WTC11 (cell line): ENCODE data around the gene VAC14.

Experiments
- FOXK1 ChIP-seq: sonication (generic); formaldehyde crosslinking; IDR thresholded peaks from 2 replicates; pipeline ENCODE4 v1.8.0; 2022; ENCODE audit warnings: mild to moderate bottlenecking, moderate library complexity, missing genetic modification reagents
- NFE2L1 ChIP-seq: sonication (generic); formaldehyde crosslinking; IDR thresholded peaks from 2 replicates; pipeline ENCODE4 v1.8.1; 2023; ENCODE audit warnings: missing genetic modification reagents
- OVOL2 ChIP-seq: fragments of 250-450 bp; sonication (Bioruptor Pico); IDR thresholded peaks from 2 replicates; pipeline ENCODE4 v1.9.0; 2021; ENCODE audit warnings: mild to moderate bottlenecking, borderline replicate concordance
- RORB ChIP-seq: fragments of 250-450 bp; sonication (Bioruptor Pico); IDR thresholded peaks from 2 replicates; pipeline ENCODE4 v1.9.0; 2021; ENCODE audit warnings: mild to moderate bottlenecking
- TEAD4 ChIP-seq: sonication (generic); formaldehyde crosslinking; IDR thresholded peaks from 2 replicates; pipeline ENCODE4 v1.8.0; 2022; ENCODE audit warnings: mild to moderate bottlenecking, missing genetic modification reagents
- ZNF263 ChIP-seq: sonication (generic); formaldehyde crosslinking; IDR thresholded peaks from 2 replicates; pipeline ENCODE4 v1.8.1; 2022; ENCODE audit warnings: low read depth, mild to moderate bottlenecking, moderate library complexity, missing genetic modification reagents
- TF ChIP-seq, protein P1 (sequence below): fragments of 200-600 bp; IDR thresholded peaks from 2 replicates; pipeline ENCODE4 v1.8.0; 2022; ENCODE audit warnings: antibody characterized with exemption
- TF ChIP-seq, protein P2 (sequence below): sonication (generic); formaldehyde crosslinking; conservative IDR thresholded peaks from 2 replicates; pipeline ENCODE4 v1.8.1; 2023; ENCODE audit warnings: mild to moderate bottlenecking, low read depth, missing genetic modification reagents, moderate library complexity

DNA sequence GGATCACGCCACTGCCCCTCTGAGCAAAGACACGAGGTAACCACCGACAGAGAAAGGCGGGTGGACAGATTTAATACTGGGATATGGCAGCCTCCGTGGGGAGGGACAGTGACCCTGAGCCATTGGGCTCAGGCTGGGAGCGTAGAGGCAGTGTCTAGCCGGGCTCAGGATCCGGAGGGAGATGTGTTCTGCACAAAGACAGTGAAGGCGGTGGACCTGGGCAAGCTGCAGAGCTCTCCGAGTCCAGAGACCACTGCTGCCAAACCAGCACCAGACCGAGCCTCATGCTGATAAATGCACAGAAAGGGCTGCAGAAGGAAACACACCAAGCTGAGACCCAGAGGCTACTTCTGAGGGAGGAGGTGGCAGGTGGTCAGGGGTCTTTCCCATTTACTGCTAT, 88.6 kb downstream of the VAC14 start:
- TF ChIP-seq, protein P1, sequence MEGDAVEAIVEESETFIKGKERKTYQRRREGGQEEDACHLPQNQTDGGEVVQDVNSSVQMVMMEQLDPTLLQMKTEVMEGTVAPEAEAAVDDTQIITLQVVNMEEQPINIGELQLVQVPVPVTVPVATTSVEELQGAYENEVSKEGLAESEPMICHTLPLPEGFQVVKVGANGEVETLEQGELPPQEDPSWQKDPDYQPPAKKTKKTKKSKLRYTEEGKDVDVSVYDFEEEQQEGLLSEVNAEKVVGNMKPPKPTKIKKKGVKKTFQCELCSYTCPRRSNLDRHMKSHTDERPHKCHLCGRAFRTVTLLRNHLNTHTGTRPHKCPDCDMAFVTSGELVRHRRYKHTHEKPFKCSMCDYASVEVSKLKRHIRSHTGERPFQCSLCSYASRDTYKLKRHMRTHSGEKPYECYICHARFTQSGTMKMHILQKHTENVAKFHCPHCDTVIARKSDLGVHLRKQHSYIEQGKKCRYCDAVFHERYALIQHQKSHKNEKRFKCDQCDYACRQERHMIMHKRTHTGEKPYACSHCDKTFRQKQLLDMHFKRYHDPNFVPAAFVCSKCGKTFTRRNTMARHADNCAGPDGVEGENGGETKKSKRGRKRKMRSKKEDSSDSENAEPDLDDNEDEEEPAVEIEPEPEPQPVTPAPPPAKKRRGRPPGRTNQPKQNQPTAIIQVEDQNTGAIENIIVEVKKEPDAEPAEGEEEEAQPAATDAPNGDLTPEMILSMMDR = no peak
- no peak for TF ChIP-seq RORB (CRISPR knock-in tag)
- no peak for TF ChIP-seq ZNF263 (CRISPR knock-in tag)
- TF ChIP-seq NFE2L1 = no peak
- TF ChIP-seq, protein P2, sequence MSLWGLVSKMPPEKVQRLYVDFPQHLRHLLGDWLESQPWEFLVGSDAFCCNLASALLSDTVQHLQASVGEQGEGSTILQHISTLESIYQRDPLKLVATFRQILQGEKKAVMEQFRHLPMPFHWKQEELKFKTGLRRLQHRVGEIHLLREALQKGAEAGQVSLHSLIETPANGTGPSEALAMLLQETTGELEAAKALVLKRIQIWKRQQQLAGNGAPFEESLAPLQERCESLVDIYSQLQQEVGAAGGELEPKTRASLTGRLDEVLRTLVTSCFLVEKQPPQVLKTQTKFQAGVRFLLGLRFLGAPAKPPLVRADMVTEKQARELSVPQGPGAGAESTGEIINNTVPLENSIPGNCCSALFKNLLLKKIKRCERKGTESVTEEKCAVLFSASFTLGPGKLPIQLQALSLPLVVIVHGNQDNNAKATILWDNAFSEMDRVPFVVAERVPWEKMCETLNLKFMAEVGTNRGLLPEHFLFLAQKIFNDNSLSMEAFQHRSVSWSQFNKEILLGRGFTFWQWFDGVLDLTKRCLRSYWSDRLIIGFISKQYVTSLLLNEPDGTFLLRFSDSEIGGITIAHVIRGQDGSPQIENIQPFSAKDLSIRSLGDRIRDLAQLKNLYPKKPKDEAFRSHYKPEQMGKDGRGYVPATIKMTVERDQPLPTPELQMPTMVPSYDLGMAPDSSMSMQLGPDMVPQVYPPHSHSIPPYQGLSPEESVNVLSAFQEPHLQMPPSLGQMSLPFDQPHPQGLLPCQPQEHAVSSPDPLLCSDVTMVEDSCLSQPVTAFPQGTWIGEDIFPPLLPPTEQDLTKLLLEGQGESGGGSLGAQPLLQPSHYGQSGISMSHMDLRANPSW (CRISPR knock-in tag) = no peak
- TF ChIP-seq TEAD4 (CRISPR knock-in tag) = no peak
- TF ChIP-seq OVOL2 = no peak
- no peak for TF ChIP-seq FOXK1
